RWPE1 (cell line): Measurements from ENCODE around the gene TBC1D8B.

ENCODE experiments used
- CTCF ChIA-PET: fragments of 350-600 bp; sonication (Branson Sonifier 250); formaldehyde crosslinking; extraction: SDS; loops from one replicate; lab custom pipeline; 2021; lab: Yijun Ruan, JAX
- POLR2A ChIA-PET: fragments of 400-600 bp; formaldehyde crosslinking; extraction: SDS; loops from one replicate; lab custom pipeline; 2020; ENCODE audit warnings: antibody characterized with exemption; ENCODE audit not compliant: low non-redundant PET; lab: Yijun Ruan, JAX
- DNase-seq: peaks from one replicate; pipeline ENCODE4 v3.0.0; 2012; ENCODE audit warnings: low spot score
- H3K27ac ChIP-seq: fragments of 450-650 bp; 2 replicates; pipeline ENCODE4 v1.5.1; 2017
- CTCF ChIP-seq: fragments of 450-650 bp; conservative IDR thresholded peaks from 2 replicates; pipeline ENCODE4 v1.5.1; 2017; ENCODE audit warnings: low read depth, mild to moderate bottlenecking

TBC1D8B gene

GRCh38 chrX:106902684-106903083 lies 100.2 kb downstream of the TBC1D8B start:
- DNase-seq = no peak
- ChIA-PET CTCF (interaction anchor here (0.6 kb wide), 1 partner anchor 672 kb away, joined by 4 read pairs; no protein-coding TSS in a partner anchor), POLR2A (no interaction called here)
- no peak overlapping the region for H3K27ac ChIP-seq
- TF ChIP-seq CTCF = no peak

GRCh38 chrX:106903291-106903824 lies 100.9 kb downstream of the TBC1D8B start, which contains the start of gene RIPPLY1:
Gene RIPPLY1 (minus strand): TSS chrX:106903341. CDS start chrX:106903287, 54 bp downstream.
- CTCF ChIA-PET = no interaction called here
- POLR2A ChIA-PET = no interaction called here
- DNase-seq = no peak
- no peak for TF ChIP-seq CTCF
- no peak within 1 kb of the TSS for H3K27ac ChIP-seq

- ChIA-PET CTCF (interaction anchor here (2.1 kb wide), 1 partner anchor 10 kb away, joined by 6 read pairs; no protein-coding TSS in a partner anchor), POLR2A (no interaction called here)
- H3K27ac ChIP-seq = no peak overlapping the region
- no peak for TF ChIP-seq CTCF
- DNase-seq = no peak
Measured at GRCh38 chrX:106903856-106904528, 101.5 kb downstream of the TBC1D8B start.

- no peak for DNase-seq
- no peak overlapping the region for H3K27ac ChIP-seq
- TF ChIP-seq CTCF = no peak
- CTCF ChIA-PET = interaction anchor here (0.6 to 2.1 kb wide), 2 partner anchors 11 to 62 kb away, joined by 3 to 6 read pairs; no protein-coding TSS in a partner anchor
- POLR2A ChIA-PET = no interaction called here
Measured at GRCh38 chrX:106905064-106905708, 102.7 kb downstream of the TBC1D8B start.

GRCh38 chrX:106906361-106906760 lies 103.9 kb downstream of the TBC1D8B start:
- CTCF ChIA-PET = interaction anchor here (2.1 kb wide), 1 partner anchor 12 kb away, joined by 6 read pairs; no protein-coding TSS in a partner anchor
- POLR2A ChIA-PET = no interaction called here
- H3K27ac ChIP-seq = no peak overlapping the region
- no peak for DNase-seq
- no peak for TF ChIP-seq CTCF

GRCh38 chrX:106912864-106913263 lies 110.4 kb downstream of the TBC1D8B start:
- no peak overlapping the region for H3K27ac ChIP-seq
- CTCF ChIA-PET = no interaction called here
- no peak for TF ChIP-seq CTCF
- DNase-seq = no peak
- POLR2A ChIA-PET = no interaction called here
